HepG2 (cell line): ENCODE measurements around the gene ABAT. TPM values are rescaled to one million over a fixed set of nuclear protein-coding genes. Genes with fewer than 3 reads are reported as not detected.

Experiments used
- HOXD1 ChIP-seq: sonication (generic); formaldehyde crosslinking; IDR thresholded peaks from 2 replicates; pipeline ENCODE4 v1.5.0; 2020; ENCODE audit warnings: missing genetic modification reagents
- KDM1A ChIP-seq: IDR thresholded peaks from 2 replicates; pipeline ENCODE4 v1.6.1; 2016; ENCODE audit warnings: missing compliant biosample characterization
- PCBP2 ChIP-seq: fragments of 200-400 bp; formaldehyde crosslinking; optimal IDR thresholded peaks from 2 replicates; pipeline ENCODE3; 2018; ENCODE audit warnings: low read length, low read depth; ENCODE audit not compliant: poor library complexity, severe bottlenecking
- SOX13 ChIP-seq, 3 experiments: fragments of 450-650 bp in 1 of 3; sonication (generic) in 1 of 3; formaldehyde crosslinking in 1 of 3; IDR thresholded peaks in 2 of 3; conservative IDR thresholded peaks in 1 of 3; 2 replicates each; pipeline versions ENCODE4 v1.5.0 to v1.6.1; 2016 to 2020; ENCODE audit warnings: antibody characterized with exemption in 1 of 3, mild to moderate bottlenecking in 1 of 3, missing compliant biosample characterization in 1 of 3, missing genetic modification reagents in 1 of 3, moderate library complexity in 1 of 3
- TBX2 ChIP-seq: sonication (generic); formaldehyde crosslinking; IDR thresholded peaks from 2 replicates; pipeline ENCODE4 v1.5.0; 2020; ENCODE audit warnings: missing genetic modification reagents, mild to moderate bottlenecking, borderline replicate concordance
- ZNF329 ChIP-seq: sonication (generic); formaldehyde crosslinking; IDR thresholded peaks from 2 replicates; pipeline ENCODE4 v1.9.0; 2021; ENCODE audit warnings: low read depth, mild to moderate bottlenecking, missing genetic modification reagents
- ZNF788 ChIP-seq: sonication (generic); formaldehyde crosslinking; IDR thresholded peaks from 2 replicates; pipeline ENCODE4 v1.5.0; 2020; ENCODE audit warnings: mild to moderate bottlenecking, missing genetic modification reagents, borderline replicate concordance
- polyA plus RNA-seq, 8 experiments: library from polyadenylated mRNA; depleted of rRNA in 3 of 8; stranded (reverse) in 7 of 8; unstranded in 1 of 8; fragments of >200 nt; fragmentation: Illumina TruSeq in 4 of 8; extraction: Trizol in 4 of 8; gene quantifications; 2 replicates each; pipeline versions ENCODE4 v1.2.1 to v1.2.3, GENCODE V29; 2011 to 2016; ENCODE audit warnings: low read depth in 4 of 8, missing spikeins in 1 of 8, mixed read lengths in 1 of 8; ENCODE audit not compliant: insufficient read depth in 1 of 8
- total RNA-seq, 5 experiments: library from RNA; depleted of rRNA; stranded (reverse); fragments of >200 nt; fragmentation: Illumina TruSeq; extraction: Trizol; gene quantifications; 2 replicates each; pipeline ENCODE4 v1.2.3, GENCODE V29; 2016; ENCODE audit warnings: low read depth in 1 of 5
- TF ChIP-seq, protein P1 (sequence below): sonication (generic); formaldehyde crosslinking; IDR thresholded peaks from 2 replicates; pipeline ENCODE4 v1.5.0; 2020; ENCODE audit warnings: mild to moderate bottlenecking, missing genetic modification reagents, moderate library complexity
- TF ChIP-seq, protein P2 (sequence below): sonication (generic); formaldehyde crosslinking; conservative IDR thresholded peaks from 2 replicates; pipeline ENCODE4 v1.8.0; 2022; ENCODE audit warnings: mild to moderate bottlenecking, moderate library complexity, missing genetic modification reagents
- TF ChIP-seq, protein P3 (sequence below): sonication (generic); formaldehyde crosslinking; conservative IDR thresholded peaks from 2 replicates; pipeline ENCODE4 v1.4.0; 2020; ENCODE audit warnings: mild to moderate bottlenecking, missing genetic modification reagents, moderate library complexity
- TF ChIP-seq, protein P4 (sequence below): IDR thresholded peaks from 2 replicates; pipeline ENCODE4 v1.4.0; 2020; ENCODE audit warnings: mild to moderate bottlenecking, missing genetic modification reagents
- TF ChIP-seq, protein P5 (sequence below): sonication (generic); IDR thresholded peaks from 2 replicates; pipeline ENCODE4 v1.6.1; 2016; ENCODE audit warnings: low read depth, borderline replicate concordance

The ABAT gene
- total and polyA plus RNA-seq, 2 of the 13 experiments (the other 11 are each of a cell fraction or from before 2014, with no cell fraction given), result 47.6 to 97.3 TPM

DNA sequence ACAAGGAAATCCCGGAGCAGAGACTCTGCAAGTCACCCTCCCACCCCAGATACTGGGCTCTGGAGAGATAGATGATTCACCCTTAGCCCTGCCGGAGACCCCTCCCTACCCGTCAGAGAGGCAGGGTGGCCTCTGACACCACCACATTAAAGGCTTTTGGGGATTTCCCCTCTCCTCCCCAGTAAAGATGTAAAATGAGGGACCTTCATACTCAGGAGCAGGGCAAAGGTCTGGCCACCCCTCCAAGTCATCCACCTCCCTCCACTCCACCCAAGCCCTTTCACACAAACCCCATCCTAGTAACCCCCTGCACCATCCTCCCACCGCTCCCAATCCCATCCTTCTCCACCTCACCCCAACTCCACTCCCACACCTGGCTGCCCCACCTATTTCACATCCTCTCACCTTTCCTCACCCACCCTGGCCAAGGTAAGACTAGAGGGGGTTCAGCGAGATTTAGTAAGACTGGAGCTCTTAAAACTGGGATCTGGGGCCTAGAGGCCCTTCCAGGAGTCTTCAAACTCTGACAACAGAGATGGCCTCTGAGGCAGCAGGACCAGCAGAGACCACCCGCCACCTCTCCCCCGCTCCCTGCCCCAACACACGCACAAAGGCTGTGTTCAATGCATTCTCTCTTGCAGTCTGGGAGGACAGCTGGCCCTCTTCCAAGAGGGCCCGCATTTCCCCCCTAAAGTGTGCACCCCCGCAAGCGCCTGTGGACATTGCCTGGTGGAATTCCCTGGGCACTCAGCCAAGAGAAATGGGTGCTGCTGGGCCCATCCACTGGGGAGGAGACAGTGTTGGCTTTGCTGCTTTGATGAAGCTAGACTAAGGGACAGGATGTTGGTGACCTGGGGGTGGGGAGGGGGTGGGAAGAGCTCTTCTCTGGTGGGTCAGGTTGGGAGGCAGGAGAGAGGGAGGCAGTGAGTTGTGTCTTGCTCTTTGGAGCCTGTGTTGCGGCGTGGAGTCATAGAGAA, 1.1 kb downstream of the ABAT start (continued):
- TF ChIP-seq, protein P1, sequence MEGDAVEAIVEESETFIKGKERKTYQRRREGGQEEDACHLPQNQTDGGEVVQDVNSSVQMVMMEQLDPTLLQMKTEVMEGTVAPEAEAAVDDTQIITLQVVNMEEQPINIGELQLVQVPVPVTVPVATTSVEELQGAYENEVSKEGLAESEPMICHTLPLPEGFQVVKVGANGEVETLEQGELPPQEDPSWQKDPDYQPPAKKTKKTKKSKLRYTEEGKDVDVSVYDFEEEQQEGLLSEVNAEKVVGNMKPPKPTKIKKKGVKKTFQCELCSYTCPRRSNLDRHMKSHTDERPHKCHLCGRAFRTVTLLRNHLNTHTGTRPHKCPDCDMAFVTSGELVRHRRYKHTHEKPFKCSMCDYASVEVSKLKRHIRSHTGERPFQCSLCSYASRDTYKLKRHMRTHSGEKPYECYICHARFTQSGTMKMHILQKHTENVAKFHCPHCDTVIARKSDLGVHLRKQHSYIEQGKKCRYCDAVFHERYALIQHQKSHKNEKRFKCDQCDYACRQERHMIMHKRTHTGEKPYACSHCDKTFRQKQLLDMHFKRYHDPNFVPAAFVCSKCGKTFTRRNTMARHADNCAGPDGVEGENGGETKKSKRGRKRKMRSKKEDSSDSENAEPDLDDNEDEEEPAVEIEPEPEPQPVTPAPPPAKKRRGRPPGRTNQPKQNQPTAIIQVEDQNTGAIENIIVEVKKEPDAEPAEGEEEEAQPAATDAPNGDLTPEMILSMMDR (CRISPR knock-in tag), result no peak
- TF ChIP-seq ZNF788 (CRISPR knock-in tag) (0 out of 2 replicates have a peak, but pooled peaks have one; percentile 12), HOXD1 (CRISPR knock-in tag) (0 out of 2 replicates have a peak, but pooled peaks have one; percentile 36), SOX13 (IDR thresholded peaks at IDR 0.05) (peak; percentile 28; the same call in 1 of the 2 replicates), SOX13 (CRISPR knock-in tag; conservative IDR thresholded peaks at IDR 0.05 in 1 of 2, IDR thresholded peaks at IDR 0.05 in 1 of 2) (peak in 1 of 2 experiments; percentile 57; a peak in 1 of 4 replicates), ZNF329 (CRISPR knock-in tag) (0 out of 2 replicates have a peak, but pooled peaks have one; percentile 34), KDM1A (CRISPR knock-in tag) (0 out of 2 replicates have a peak, but pooled peaks have one; percentile 7), PCBP2 (peak; percentile 44), TBX2 (CRISPR knock-in tag) (0 out of 2 replicates have a peak, but pooled peaks have one; percentile 44)
- TF ChIP-seq, protein P2, sequence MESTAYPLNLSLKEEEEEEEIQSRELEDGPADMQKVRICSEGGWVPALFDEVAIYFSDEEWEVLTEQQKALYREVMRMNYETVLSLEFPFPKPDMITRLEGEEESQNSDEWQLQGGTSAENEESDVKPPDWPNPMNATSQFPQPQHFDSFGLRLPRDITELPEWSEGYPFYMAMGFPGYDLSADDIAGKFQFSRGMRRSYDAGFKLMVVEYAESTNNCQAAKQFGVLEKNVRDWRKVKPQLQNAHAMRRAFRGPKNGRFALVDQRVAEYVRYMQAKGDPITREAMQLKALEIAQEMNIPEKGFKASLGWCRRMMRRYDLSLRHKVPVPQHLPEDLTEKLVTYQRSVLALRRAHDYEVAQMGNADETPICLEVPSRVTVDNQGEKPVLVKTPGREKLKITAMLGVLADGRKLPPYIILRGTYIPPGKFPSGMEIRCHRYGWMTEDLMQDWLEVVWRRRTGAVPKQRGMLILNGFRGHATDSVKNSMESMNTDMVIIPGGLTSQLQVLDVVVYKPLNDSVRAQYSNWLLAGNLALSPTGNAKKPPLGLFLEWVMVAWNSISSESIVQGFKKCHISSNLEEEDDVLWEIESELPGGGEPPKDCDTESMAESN (CRISPR knock-in tag), result 0 out of 2 replicates have a peak, but pooled peaks have one; percentile 49
- TF ChIP-seq, protein P3, sequence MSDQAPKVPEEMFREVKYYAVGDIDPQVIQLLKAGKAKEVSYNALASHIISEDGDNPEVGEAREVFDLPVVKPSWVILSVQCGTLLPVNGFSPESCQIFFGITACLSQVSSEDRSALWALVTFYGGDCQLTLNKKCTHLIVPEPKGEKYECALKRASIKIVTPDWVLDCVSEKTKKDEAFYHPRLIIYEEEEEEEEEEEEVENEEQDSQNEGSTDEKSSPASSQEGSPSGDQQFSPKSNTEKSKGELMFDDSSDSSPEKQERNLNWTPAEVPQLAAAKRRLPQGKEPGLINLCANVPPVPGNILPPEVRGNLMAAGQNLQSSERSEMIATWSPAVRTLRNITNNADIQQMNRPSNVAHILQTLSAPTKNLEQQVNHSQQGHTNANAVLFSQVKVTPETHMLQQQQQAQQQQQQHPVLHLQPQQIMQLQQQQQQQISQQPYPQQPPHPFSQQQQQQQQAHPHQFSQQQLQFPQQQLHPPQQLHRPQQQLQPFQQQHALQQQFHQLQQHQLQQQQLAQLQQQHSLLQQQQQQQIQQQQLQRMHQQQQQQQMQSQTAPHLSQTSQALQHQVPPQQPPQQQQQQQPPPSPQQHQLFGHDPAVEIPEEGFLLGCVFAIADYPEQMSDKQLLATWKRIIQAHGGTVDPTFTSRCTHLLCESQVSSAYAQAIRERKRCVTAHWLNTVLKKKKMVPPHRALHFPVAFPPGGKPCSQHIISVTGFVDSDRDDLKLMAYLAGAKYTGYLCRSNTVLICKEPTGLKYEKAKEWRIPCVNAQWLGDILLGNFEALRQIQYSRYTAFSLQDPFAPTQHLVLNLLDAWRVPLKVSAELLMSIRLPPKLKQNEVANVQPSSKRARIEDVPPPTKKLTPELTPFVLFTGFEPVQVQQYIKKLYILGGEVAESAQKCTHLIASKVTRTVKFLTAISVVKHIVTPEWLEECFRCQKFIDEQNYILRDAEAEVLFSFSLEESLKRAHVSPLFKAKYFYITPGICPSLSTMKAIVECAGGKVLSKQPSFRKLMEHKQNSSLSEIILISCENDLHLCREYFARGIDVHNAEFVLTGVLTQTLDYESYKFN (CRISPR knock-in tag), result peak; percentile 73
- TF ChIP-seq, protein P4, sequence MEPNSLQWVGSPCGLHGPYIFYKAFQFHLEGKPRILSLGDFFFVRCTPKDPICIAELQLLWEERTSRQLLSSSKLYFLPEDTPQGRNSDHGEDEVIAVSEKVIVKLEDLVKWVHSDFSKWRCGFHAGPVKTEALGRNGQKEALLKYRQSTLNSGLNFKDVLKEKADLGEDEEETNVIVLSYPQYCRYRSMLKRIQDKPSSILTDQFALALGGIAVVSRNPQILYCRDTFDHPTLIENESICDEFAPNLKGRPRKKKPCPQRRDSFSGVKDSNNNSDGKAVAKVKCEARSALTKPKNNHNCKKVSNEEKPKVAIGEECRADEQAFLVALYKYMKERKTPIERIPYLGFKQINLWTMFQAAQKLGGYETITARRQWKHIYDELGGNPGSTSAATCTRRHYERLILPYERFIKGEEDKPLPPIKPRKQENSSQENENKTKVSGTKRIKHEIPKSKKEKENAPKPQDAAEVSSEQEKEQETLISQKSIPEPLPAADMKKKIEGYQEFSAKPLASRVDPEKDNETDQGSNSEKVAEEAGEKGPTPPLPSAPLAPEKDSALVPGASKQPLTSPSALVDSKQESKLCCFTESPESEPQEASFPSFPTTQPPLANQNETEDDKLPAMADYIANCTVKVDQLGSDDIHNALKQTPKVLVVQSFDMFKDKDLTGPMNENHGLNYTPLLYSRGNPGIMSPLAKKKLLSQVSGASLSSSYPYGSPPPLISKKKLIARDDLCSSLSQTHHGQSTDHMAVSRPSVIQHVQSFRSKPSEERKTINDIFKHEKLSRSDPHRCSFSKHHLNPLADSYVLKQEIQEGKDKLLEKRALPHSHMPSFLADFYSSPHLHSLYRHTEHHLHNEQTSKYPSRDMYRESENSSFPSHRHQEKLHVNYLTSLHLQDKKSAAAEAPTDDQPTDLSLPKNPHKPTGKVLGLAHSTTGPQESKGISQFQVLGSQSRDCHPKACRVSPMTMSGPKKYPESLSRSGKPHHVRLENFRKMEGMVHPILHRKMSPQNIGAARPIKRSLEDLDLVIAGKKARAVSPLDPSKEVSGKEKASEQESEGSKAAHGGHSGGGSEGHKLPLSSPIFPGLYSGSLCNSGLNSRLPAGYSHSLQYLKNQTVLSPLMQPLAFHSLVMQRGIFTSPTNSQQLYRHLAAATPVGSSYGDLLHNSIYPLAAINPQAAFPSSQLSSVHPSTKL (CRISPR knock-in tag), result peak; percentile 77
- TF ChIP-seq, protein P5, sequence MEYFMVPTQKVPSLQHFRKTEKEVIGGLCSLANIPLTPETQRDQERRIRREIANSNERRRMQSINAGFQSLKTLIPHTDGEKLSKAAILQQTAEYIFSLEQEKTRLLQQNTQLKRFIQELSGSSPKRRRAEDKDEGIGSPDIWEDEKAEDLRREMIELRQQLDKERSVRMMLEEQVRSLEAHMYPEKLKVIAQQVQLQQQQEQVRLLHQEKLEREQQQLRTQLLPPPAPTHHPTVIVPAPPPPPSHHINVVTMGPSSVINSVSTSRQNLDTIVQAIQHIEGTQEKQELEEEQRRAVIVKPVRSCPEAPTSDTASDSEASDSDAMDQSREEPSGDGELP, result peak; percentile 50; the same call in 1 of the 2 replicates
